Natural killer cell (primary cell): Measurements from ENCODE around the gene DNAI2. TPM values are rescaled to one million over a fixed set of nuclear protein-coding genes. Genes with fewer than 3 reads are reported as not detected.

Experiments used
- ATAC-seq, 3 donors: fragments of 150-1000 bp in 2 of 3; fragments of 200-7000 bp in 1 of 3; cut with Tn5 transposase; 1 replicate in 1 of 3; 2 replicates in 2 of 3; pipeline ENCODE4 v1.10.0; 2021; ENCODE audit warnings: mild to moderate bottlenecking in 2 of 3, moderate library complexity in 2 of 3
- DNase-seq, 2 donors: peaks; one replicate each; pipeline versions ENCODE4 v3.0.0 to v3.0.0-alpha.2; 2013 to 2021; ENCODE audit warnings: mixed read lengths in 1 of 2
- H3K27ac ChIP-seq: one replicate; pipeline ENCODE4 v1.5.1; 2013; ENCODE audit warnings: mild to moderate bottlenecking, low read length
- H3K27me3 ChIP-seq: one replicate; pipeline ENCODE4 v1.6.1; 2013; ENCODE audit warnings: low read length; ENCODE audit not compliant: control insufficient read depth, insufficient read depth
- H3K36me3 ChIP-seq: one replicate; pipeline ENCODE4 v1.6.1; 2013; ENCODE audit warnings: low read length; ENCODE audit not compliant: control insufficient read depth, insufficient read depth
- H3K4me1 ChIP-seq: one replicate; pipeline ENCODE4 v1.6.1; 2013; ENCODE audit warnings: low read length; ENCODE audit not compliant: control insufficient read depth, insufficient read depth
- H3K4me3 ChIP-seq: one replicate; pipeline ENCODE4 v1.5.1; 2013; ENCODE audit warnings: low read length
- H3K9me3 ChIP-seq: one replicate; pipeline ENCODE4 v1.6.1; 2013; ENCODE audit warnings: low read length; ENCODE audit not compliant: control insufficient read depth, insufficient read depth
- H3K27ac Mint-ChIP-seq, 2 donors: one replicate each; pipeline ENCODE4 v1.8.0; 2022; ENCODE audit warnings: mild to moderate bottlenecking in 2 of 2, mixed read lengths in 2 of 2, moderate library complexity in 1 of 2
- H3K27me3 Mint-ChIP-seq, 2 donors: one replicate each; pipeline ENCODE4 v1.8.0; 2022; ENCODE audit warnings: low read depth in 2 of 2, mixed read lengths in 2 of 2
- H3K36me3 Mint-ChIP-seq: one replicate; pipeline ENCODE4 v1.8.0; 2022; ENCODE audit warnings: mixed read lengths
- H3K4me1 Mint-ChIP-seq, 2 donors: one replicate each; pipeline ENCODE4 v1.8.0; 2022; ENCODE audit warnings: mixed read lengths in 2 of 2
- H3K4me3 Mint-ChIP-seq: one replicate; pipeline ENCODE4 v1.8.0; 2022; ENCODE audit warnings: mild to moderate bottlenecking, moderate library complexity, mixed read lengths
- H3K9me3 Mint-ChIP-seq, 2 donors: one replicate each; pipeline ENCODE4 v1.8.0; 2022; ENCODE audit warnings: mixed read lengths in 2 of 2
- CTCF ChIP-seq: fragments of 200-600 bp; IDR thresholded peaks from one replicate; pipeline ENCODE4 v1.8.0; 2022; ENCODE audit warnings: antibody characterized with exemption
- WGBS: methylation state at CpG from one replicate; pipeline ENCODE4 v1.1.7; 2013; ENCODE audit warnings: missing lambda C conversion rate; ENCODE audit not compliant: insufficient coverage; 5-methylcytosine and 5-hydroxymethylcytosine counted together
- intact Hi-C: fragments of 100-400 bp; cut with micrococcal nuclease; formaldehyde crosslinking; loops from one replicate; pipeline ENCODE4 v1.14.2; 2022
- total RNA-seq, 4 donors: library from RNA; stranded (reverse); fragments of 120-200 nt in 1 of 4; gene quantifications; one replicate each; pipeline versions ENCODE4 v1.2.3 to v1.2.4, GENCODE V29; 2013 to 2022

The DNAI2 gene
- total RNA-seq, 3 donors from 2014 or later (not counting 1 experiment from before 2014, with no cell fraction given), result 0.35 to 1.8 (median 1.2) TPM

GRCh38 chr17:74336307-74336706, 62.3 kb downstream of the DNAI2 start:
- Histone ChIP-seq H3K4me3 (no peak overlapping the region), H3K4me1 (no peaks in the 10 kb centered on the region), H3K36me3 (no peaks in the 10 kb centered on the region), H3K9me3 (no peaks in the 10 kb centered on the region), H3K27ac (no peak overlapping the region), H3K27me3 (no peaks in the 10 kb centered on the region)
- H3K9me3 Mint-ChIP-seq, result no peaks in the 10 kb centered on the region
- peaks cover 0 to 4% of the 10 kb centered on the region in 2 donors for H3K27me3 Mint-ChIP-seq
- H3K4me1 Mint-ChIP-seq, result no peaks in the 10 kb centered on the region
- intact Hi-C loops, result no loop called here
- DNase-seq, result no peak
- WGBS, result 69% methylated on average over 7 of the region's 7 CpGs
- no peak overlapping the region for H3K4me3 Mint-ChIP-seq
- no peak overlapping the region for H3K27ac Mint-ChIP-seq
- ATAC-seq, result no peak
- no peaks in the 10 kb centered on the region for H3K36me3 Mint-ChIP-seq
- TF ChIP-seq CTCF, result no peak

DNA sequence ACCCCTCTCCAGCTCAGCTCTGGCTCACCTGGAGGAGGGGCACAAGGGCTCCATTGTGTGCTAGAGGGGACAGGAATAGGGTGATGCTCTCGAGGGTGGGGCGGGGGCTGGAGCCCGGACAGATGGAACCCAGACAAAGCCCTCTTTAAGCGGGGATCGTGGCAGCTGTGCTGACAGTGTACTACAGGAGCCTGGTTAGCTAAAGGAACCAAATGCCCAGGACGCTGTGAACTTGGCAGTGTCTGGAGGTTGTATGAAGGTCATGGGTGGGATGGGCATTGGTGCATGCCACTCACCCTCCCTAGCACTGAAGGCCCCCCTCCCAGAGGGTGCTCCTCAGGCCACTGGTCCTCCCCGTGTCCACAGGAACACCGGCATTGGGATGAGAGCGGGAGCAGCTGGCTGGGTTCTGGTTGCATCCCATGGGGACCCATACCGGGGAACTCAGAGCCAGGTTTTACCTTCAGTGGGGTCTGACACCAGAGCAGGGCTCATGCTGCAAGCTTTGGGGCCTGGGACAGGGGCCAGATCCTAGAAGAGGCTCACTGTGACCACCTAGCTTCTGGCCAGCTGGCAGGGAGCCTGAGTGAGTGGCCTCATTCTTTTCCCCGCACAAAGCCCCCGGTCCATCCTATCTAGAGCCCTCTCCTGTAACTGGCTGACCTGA, 63.9 kb downstream of the DNAI2 start:
- ATAC-seq (no peak), DNase-seq (no peak)
- H3K9me3 Mint-ChIP-seq, result no peaks in the 10 kb centered on the region
- Histone ChIP-seq H3K27ac (no peak overlapping the region), H3K4me1 (no peaks in the 10 kb centered on the region), H3K36me3 (no peaks in the 10 kb centered on the region), H3K4me3 (no peak overlapping the region), H3K27me3 (no peaks in the 10 kb centered on the region), H3K9me3 (no peaks in the 10 kb centered on the region)
- H3K27me3 Mint-ChIP-seq, result peaks cover 0 to 4% of the 10 kb centered on the region in 2 donors
- 93% methylated on average over 12 of the region's 12 CpGs for WGBS
- H3K4me3 Mint-ChIP-seq, result no peak overlapping the region
- intact Hi-C loops, result no loop called here
- H3K4me1 Mint-ChIP-seq, result no peaks in the 10 kb centered on the region
- H3K27ac Mint-ChIP-seq, result no peak overlapping the region
- no peaks in the 10 kb centered on the region for H3K36me3 Mint-ChIP-seq
- no peak for TF ChIP-seq CTCF

DNA sequence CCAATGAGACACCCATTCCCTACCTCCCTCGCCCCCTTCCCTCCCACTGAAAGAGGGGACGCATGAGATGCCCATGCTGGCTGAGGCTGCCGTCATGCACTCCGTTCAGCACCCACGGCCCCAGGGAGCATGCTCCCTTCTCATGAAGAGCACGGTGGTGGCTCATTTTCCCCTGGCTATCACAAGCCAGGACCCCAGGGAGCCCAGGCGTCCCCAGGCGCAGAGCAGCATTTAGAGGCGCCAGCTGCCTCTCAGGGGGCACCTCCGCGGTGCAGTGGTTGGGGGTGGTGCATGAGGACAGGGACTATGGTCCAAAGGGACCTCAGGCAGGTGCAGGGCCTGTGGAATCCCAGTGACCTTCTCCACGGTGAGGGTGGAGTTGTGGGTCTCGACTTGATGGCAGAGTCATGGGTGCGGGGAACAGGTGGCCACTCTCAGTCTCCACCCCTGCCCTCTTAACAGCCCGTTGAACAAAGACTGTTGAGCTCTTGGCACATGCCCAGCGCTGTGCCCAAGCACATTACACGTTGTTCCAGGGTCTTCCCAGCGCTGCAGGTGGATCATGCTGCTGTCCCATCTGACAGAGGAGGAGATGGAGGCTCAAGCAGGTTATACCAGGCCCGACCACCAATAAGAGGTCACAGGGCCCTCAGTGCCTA, 65.6 kb downstream of the DNAI2 start:
- H3K4me3 Mint-ChIP-seq, result no peak overlapping the region
- H3K27ac Mint-ChIP-seq, result no peak overlapping the region
- H3K36me3 Mint-ChIP-seq, result no peaks in the 10 kb centered on the region
- H3K4me1 ChIP-seq, result no peaks in the 10 kb centered on the region
- WGBS, result 83% methylated on average over 19 of the region's 19 CpGs
- H3K27me3 Mint-ChIP-seq, result peaks cover 0 to 4% of the 10 kb centered on the region in 2 donors
- H3K9me3 ChIP-seq, result no peaks in the 10 kb centered on the region
- TF ChIP-seq CTCF, result no peak
- DNase-seq, result no peak
- no peak overlapping the region for H3K27ac ChIP-seq
- no peak for ATAC-seq
- no peaks in the 10 kb centered on the region for H3K9me3 Mint-ChIP-seq
- no peak overlapping the region for H3K4me3 ChIP-seq
- intact Hi-C loops, result no loop called here
- H3K27me3 ChIP-seq, result no peaks in the 10 kb centered on the region
- no peaks in the 10 kb centered on the region for H3K4me1 Mint-ChIP-seq
- H3K36me3 ChIP-seq, result no peaks in the 10 kb centered on the region
